Uterus (tissue), 4 donors: Measurements from ENCODE around the gene PEPD. TPM values are rescaled to one million over a fixed set of nuclear protein-coding genes. Genes with fewer than 3 reads are reported as not detected.
"Not testable (repeated sequence)": the region's sequence is repeated elsewhere in the genome, so short reads cannot be mapped to it uniquely, and the experiment has no call there.

ENCODE experiments used
- DNase-seq, 2 donors: peaks; one replicate each; pipeline ENCODE4 v3.0.0-alpha.2; 2019 to 2020
- H3K27ac ChIP-seq, 2 donors: fragments of 200-600 bp; sonication (generic); 1 replicate in 1 of 2; 2 replicates in 1 of 2; pipeline ENCODE4 v1.5.1; 2016 to 2018
- H3K27me3 ChIP-seq, 2 donors: fragments of 200-600 bp; sonication (generic); one replicate each; pipeline ENCODE4 v1.5.1; 2018 to 2019; ENCODE audit warnings: control low read depth in 1 of 2
- H3K36me3 ChIP-seq, 2 donors: fragments of 200-600 bp; sonication (generic); one replicate each; pipeline ENCODE4 v1.5.1; 2019; ENCODE audit warnings: control low read depth in 1 of 2
- H3K4me1 ChIP-seq, 2 donors: fragments of 200-600 bp; sonication (generic); one replicate each; pipeline ENCODE4 v1.5.1; 2018 to 2019; ENCODE audit warnings: control low read depth in 1 of 2
- H3K4me3 ChIP-seq, 2 donors: fragments of 200-600 bp; sonication (generic); 1 replicate in 1 of 2; 2 replicates in 1 of 2; pipeline ENCODE4 v1.5.1; 2018 to 2019; ENCODE audit warnings: mild to moderate bottlenecking in 1 of 2
- H3K9me3 ChIP-seq, 2 donors: fragments of 200-600 bp; sonication (generic); one replicate each; pipeline ENCODE4 v1.5.1; 2019; ENCODE audit warnings: control low read depth in 1 of 2
- POLR2A ChIP-seq, 2 donors: fragments of 450-650 bp; IDR thresholded peaks; one replicate each; pipeline ENCODE4 v1.6.1; 2016; ENCODE audit warnings: antibody characterized with exemption in 2 of 2, mild to moderate bottlenecking in 1 of 2, moderate library complexity in 1 of 2
- intact Hi-C: fragments of 100-400 bp; cut with DNase I; formaldehyde crosslinking; loops from one replicate; pipeline ENCODE4 v1.15.1; 2023; ENCODE audit warnings: low total_unique reads
- total RNA-seq, 4 donors: library from RNA; depleted of rRNA in 3 of 4; stranded (reverse); fragments of >200 nt in 3 of 4; gene quantifications; one replicate each; pipeline versions ENCODE4 v1.1.0 to v1.2.4, GENCODE V29; 2014 to 2023
- TF ChIP-seq, protein P1 (sequence below), 4 experiments: fragments of 200-600 bp in 2 of 4; fragments of 450-650 bp in 2 of 4; sonication (generic) in 2 of 4; IDR thresholded peaks; one replicate each; pipeline ENCODE4 v1.5.1; 2016 to 2019; ENCODE audit warnings: antibody characterized with exemption in 4 of 4, mild to moderate bottlenecking in 2 of 4, moderate library complexity in 1 of 4
- donor health status: DM: yes; HTN: yes; CAD: no.

The PEPD gene
- total RNA-seq, 4 donors from 2014 or later = 26.1 to 47.0 (median 37.9) TPM

DNA sequence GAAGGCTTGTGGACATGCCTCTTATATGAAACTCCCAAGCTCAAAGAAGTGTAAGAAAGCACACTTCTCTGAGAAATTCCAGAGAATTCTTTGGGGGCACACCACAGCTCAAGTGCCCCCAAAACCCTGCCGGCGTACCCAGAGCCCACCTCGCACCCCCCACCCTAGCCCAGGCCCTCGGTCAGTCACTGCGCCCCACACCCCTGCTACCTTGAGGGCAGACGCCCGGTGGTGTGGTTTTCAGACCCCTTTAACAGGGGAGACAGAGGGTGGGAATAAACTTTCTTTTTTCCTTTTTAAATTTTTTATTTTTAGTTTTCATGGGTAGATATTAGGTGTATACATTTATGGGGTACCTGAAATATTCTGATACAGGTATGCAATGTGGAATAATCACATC, 29.5 kb downstream of the PEPD start:
- Histone ChIP-seq H3K4me3 (no peak overlapping the region), H3K36me3 (no peaks in the 10 kb centered on the region), H3K27ac (no peak overlapping the region), H3K27me3 (no peaks in the 10 kb centered on the region), H3K9me3 (no peaks in the 10 kb centered on the region), H3K4me1 (no peaks in the 10 kb centered on the region)
- TF ChIP-seq, protein P1, sequence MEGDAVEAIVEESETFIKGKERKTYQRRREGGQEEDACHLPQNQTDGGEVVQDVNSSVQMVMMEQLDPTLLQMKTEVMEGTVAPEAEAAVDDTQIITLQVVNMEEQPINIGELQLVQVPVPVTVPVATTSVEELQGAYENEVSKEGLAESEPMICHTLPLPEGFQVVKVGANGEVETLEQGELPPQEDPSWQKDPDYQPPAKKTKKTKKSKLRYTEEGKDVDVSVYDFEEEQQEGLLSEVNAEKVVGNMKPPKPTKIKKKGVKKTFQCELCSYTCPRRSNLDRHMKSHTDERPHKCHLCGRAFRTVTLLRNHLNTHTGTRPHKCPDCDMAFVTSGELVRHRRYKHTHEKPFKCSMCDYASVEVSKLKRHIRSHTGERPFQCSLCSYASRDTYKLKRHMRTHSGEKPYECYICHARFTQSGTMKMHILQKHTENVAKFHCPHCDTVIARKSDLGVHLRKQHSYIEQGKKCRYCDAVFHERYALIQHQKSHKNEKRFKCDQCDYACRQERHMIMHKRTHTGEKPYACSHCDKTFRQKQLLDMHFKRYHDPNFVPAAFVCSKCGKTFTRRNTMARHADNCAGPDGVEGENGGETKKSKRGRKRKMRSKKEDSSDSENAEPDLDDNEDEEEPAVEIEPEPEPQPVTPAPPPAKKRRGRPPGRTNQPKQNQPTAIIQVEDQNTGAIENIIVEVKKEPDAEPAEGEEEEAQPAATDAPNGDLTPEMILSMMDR (IDR thresholded peaks at IDR 0.05) = no peak
- no peak for TF ChIP-seq POLR2A (IDR thresholded peaks at IDR 0.05)
- DNase-seq = no peak
- intact Hi-C loops = no loop called here

GRCh38 chr19:33490596-33490995, 31.0 kb downstream of the PEPD start:
- H3K27me3 ChIP-seq, H3K9me3 ChIP-seq, H3K4me1 ChIP-seq, DNase-seq, H3K36me3 ChIP-seq, intact Hi-C loops, H3K4me3 ChIP-seq, H3K27ac ChIP-seq: not testable (repeated sequence)

DNA sequence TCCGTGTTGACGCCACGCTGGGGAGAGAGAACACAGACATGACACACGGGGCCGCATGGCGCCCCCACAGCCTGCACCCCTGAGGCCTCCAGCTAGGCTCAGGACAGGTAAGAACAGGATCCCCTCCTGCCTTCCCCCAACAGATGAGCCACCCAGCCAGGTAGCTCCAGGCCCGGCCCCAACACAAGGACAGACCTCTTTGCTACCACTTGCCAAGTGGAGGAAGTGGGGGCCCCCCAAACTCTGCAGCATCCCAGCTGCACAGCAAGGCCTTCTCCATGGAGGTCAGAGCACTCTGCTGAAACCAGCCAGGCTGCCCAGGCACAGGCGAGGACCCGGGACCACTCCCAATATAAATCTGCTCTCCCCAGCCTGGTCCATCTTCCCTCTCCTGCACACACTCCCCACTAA, 31.5 kb downstream of the PEPD start:
- Histone ChIP-seq H3K36me3 (no peaks in the 10 kb centered on the region), H3K27me3 (no peaks in the 10 kb centered on the region), H3K4me1 (no peaks in the 10 kb centered on the region), H3K9me3 (no peaks in the 10 kb centered on the region), H3K27ac (no peak overlapping the region), H3K4me3 (no peak overlapping the region)
- no peak for DNase-seq
- TF ChIP-seq, protein P1 (IDR thresholded peaks at IDR 0.05) = no peak
- TF ChIP-seq POLR2A (IDR thresholded peaks at IDR 0.05) = no peak
- intact Hi-C loops = no loop called here

GRCh38 chr19:33488826-33489225, 32.8 kb downstream of the PEPD start:
- TF ChIP-seq, protein P1 (IDR thresholded peaks at IDR 0.05) = no peak
- Histone ChIP-seq H3K4me1 (no peaks in the 10 kb centered on the region), H3K27ac (no peak overlapping the region), H3K36me3 (no peaks in the 10 kb centered on the region), H3K9me3 (no peaks in the 10 kb centered on the region), H3K27me3 (no peaks in the 10 kb centered on the region), H3K4me3 (no peak overlapping the region)
- intact Hi-C loops = no loop called here
- no peak for DNase-seq

GRCh38 chr19:33487901-33488800, 33.4 kb downstream of the PEPD start:
- Histone ChIP-seq H3K36me3 (no peaks in the 10 kb centered on the region), H3K27me3 (no peaks in the 10 kb centered on the region), H3K27ac (no peak overlapping the region), H3K4me1 (no peaks in the 10 kb centered on the region), H3K9me3 (peaks cover 0 to 6% of the 10 kb centered on the region in 2 donors), H3K4me3 (no peak overlapping the region)
- DNase-seq = no peak
- intact Hi-C loops = no loop called here
- TF ChIP-seq POLR2A (IDR thresholded peaks at IDR 0.05) = no peak
- TF ChIP-seq, protein P1 (IDR thresholded peaks at IDR 0.05) = no peak
